ENCODE results near the gene LMTK2.
A peak's percentile ranks its signal among the peaks of the same experiment; 100 is the strongest.
"Not testable (repeated sequence)": the region's sequence is repeated elsewhere in the genome, so short reads cannot be mapped to it uniquely, and the experiment has no call there.

LMTK2 gene

GRCh38 chr7:98205162-98205845 is 98.6 kb downstream of the LMTK2 start:
- no peak for DNase-seq

DNA sequence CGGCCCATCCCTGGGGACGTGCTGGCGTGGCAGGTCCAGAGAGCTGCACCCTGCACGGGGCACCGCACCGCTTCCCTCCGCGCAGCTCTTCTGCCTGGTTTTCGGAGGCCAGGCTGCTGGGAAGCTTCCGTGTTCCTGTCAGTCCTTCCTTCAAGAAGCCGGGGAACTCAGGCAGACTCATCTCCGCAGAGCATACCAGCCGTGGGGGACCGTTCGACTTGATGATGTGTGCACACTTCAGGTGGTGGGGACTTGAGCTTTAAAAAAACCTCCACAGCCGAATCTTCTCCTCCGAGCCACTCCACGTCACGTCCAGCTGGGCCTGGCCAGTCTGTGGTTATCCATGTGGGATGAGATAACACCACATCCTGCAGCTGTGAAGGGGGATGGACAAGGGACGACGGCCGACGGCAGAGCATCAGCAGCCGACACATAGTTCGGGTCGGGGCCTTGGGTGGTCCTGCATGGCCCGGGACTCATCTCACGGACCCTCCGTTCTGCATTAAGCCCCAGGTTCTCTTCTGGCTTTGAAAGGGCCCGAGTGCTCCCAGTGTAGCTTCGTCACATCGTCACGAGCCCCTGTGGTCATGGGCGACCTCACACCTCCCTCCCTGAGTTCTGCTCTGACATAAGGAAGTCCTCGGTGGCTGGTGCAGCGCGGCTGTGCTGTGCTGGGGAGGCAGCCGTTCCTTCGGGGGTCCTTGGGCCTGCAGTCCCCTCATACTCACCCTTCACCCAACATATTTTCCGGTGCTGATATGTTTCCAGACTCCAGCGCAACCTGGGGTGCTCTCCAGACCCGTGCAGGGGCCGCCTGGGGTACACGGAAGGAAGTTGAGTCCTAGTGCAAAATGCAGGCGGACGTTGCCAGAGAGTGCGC is 100.0 kb downstream of the LMTK2 start:
- no peak for DNase-seq

DNA sequence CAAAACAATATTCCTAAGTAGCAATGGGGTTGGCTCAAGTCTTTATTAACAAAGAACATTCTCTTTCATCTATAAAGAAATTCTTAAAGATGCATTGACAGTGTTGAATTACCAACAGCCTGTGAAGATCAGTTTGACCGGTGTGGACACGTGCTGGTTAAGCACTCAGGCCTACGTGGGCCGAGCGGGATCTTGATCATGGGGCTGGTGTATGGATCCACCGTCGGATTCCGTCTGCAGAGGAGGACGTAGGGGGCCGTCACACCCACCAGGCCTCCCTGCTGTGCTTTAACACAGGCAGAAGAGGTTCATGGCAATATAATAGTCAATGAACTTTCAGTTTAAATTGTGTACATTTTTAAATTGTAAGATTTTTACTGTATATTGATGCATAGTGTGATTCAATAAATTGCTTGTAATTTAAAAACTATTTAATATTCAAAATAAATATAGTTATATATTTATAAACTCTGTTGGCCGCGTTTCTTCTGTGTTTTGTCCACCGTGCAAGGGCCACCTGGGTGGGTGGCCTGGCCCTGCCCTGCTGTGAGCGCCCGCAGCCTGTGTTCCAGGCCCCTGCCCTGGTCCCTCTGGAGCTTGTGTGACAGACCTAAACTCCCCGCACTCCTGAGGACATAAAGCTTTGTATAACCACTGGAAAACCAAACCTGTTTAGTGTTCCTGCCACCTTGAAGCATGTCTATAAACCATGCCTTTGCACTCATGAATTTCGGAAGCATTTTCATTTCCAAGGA is 102.7 kb downstream of the LMTK2 start:
- DNase-seq, result no peak

DNA sequence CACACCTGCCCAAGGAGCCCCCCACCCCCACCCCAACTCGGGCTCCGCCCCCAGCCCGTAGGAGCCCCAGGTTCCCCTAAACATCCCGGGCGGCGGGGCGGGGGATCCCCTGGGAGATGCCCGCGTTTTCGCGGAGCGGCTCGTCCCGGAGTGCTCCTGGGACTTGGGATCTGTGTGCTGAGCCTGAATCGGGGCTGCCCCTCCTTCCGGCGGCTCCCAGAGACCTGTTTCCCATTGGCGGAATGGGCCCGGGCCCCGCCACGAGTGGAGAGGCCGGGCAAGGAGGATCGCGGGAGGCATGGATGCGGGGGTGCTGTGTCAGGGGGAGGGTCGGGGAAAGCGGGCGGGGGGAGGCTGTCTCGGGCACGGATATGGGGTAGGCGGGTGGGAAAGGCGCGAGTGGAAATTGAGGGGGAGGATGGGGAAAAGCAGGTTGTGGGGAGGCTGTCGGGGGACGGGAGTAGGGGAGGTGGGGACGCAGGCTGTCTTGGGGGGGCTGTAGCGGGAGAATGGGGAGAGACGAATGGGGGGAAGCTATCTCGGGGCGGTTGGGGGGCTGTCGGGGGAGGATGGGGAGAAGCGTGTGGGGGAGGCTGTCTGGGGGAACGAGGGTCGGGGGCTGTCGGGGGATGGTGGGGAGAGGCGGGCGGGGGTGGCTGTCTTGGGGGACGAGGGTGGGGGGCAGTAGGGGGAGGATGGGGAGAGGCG is 104.0 kb downstream of the LMTK2 start:
- peak; percentile 69 for DNase-seq

GRCh38 chr7:98211221-98211675 is 104.6 kb downstream of the LMTK2 start, which contains the start of gene BHLHA15:
Gene BHLHA15 (plus strand): TSS chr7:98211439. CDS start chr7:98212310, 871 bp downstream.
- peak; percentile 69 for DNase-seq

DNA sequence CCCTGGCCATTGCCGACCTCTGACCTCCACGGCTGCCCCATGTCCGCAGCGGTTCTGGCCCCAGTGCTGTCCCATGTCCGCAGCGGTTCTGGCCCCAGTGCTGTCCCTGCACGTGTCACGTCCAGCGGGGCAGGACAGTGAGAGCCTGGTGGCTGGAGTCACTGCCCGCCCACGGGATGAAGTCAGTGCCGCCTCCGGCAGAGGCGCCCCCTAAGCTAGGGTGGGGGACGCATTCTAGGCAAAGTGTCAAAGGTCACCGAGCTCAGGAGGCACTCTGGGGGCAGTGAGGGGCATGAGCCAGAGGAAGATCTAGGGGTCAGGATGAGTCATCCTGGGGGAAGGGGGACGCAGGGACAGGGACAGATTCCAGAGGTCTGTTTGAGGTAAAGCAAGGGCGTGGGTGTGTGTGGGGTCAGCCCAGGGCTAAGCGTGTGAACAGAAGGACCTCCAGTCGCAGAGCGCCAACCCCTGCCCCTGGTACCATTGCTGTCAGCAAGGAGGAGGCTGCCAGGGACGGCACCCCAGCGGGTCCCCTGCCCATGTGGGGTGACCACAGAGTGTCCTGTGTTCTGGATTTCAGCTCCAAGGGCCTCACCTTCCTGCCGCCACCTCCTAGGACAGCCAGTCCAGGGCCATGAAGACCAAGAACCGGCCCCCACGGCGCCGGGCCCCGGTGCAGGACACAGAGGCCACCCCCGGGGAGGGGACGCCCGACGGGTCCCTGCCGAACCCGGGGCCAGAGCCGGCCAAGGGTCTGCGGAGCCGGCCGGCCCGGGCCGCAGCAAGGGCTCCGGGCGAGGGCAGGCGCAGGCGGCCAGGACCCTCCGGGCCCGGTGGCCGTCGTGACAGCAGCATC is 105.2 kb downstream of the LMTK2 start:
- DNase-seq, result peak; percentile 27

DNA sequence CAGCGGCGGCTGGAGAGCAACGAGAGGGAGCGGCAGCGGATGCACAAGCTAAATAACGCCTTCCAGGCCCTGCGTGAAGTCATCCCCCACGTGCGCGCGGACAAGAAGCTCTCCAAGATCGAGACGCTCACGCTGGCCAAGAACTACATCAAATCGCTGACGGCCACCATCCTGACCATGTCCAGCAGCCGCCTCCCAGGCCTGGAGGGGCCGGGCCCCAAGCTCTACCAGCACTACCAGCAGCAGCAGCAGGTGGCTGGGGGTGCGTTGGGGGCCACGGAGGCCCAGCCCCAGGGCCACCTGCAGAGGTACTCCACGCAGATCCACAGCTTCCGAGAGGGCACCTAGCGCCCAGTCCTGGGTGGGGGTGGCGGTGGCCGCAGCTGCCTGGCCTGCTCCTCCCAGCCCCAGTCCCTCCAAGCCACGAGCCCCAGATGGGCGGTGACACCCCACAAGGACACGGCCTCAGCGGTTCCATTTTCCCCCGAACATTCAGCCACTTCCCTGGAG is 105.9 kb downstream of the LMTK2 start:
- no peak for DNase-seq

GRCh38 chr7:98213296-98213887 is 106.7 kb downstream of the LMTK2 start:
- DNase-seq, result no peak

GRCh38 chr7:98213888-98214810 is 107.5 kb downstream of the LMTK2 start:
- DNase-seq, result no peak

- DNase-seq, result no peak
These were observed 108.2 kb downstream of the LMTK2 start for GRCh38 chr7:98214811-98215321.

DNA sequence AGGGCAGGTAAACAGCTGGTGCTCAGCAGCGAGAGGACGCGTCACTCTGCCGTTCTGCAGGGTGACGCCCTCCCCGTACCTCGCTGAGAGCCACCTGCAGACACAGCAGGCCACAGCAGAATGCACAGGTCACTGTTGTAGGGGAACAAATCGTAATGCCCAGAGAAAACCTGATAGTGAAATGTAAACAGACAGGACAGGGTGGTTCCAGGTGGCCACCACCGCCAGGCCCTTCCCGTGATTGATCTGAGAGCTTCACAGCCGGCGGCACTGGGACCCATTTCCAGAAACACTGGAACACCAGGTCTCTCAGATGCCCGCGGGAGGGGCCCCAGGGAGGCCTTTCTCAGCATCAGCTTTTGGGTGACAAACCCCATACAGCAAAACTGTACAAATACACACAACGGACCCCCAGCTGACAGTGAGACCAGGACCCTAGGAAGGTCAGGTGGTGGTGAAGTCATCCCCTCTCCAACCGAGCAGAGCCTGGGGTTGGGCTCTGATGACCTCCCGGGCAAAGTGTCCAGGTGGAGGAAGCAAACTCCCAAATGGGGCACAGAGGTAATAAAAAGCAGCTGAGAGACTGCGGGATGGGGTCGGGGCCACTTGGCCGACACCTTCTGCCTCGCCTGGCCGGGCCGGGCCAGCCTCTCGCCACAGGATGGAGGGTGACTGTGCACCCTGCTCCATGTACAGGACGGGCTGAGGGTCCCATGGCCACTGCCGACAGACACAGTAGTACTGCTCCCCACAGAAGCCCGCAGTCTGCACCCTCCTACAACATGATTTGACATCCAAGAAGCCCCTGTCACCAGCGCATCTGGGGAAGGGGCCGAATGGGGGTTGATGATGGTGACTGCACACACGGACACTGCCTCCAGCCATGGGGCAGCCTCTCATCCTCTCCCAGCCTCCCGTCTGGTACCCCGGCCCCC is 109.2 kb downstream of the LMTK2 start:
- DNase-seq, result no peak

GRCh38 chr7:98216941-98217622 is 110.4 kb downstream of the LMTK2 start:
- no peak for DNase-seq

- no peak for DNase-seq
These were observed 111.2 kb downstream of the LMTK2 start for GRCh38 chr7:98217623-98218582.

DNA sequence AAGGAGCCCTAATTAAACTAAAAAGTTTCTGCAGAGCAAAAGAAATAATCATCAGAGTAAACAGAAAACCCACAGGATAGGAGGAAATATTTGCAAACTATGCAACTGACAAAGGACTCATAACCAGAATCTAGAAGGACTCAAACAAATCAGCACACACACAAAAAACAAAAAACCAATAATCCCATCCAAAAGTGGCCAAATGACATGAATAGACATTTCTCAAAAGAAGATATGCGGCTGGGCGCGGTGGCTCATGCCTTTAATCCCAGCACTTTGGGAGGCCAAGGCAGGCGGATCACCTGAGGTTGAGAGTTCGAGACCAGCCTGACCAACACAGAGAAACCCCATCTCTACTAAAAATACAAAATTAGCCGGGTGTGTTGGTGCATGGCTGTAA is 112.7 kb downstream of the LMTK2 start:
- not testable (repeated sequence) for DNase-seq

DNA sequence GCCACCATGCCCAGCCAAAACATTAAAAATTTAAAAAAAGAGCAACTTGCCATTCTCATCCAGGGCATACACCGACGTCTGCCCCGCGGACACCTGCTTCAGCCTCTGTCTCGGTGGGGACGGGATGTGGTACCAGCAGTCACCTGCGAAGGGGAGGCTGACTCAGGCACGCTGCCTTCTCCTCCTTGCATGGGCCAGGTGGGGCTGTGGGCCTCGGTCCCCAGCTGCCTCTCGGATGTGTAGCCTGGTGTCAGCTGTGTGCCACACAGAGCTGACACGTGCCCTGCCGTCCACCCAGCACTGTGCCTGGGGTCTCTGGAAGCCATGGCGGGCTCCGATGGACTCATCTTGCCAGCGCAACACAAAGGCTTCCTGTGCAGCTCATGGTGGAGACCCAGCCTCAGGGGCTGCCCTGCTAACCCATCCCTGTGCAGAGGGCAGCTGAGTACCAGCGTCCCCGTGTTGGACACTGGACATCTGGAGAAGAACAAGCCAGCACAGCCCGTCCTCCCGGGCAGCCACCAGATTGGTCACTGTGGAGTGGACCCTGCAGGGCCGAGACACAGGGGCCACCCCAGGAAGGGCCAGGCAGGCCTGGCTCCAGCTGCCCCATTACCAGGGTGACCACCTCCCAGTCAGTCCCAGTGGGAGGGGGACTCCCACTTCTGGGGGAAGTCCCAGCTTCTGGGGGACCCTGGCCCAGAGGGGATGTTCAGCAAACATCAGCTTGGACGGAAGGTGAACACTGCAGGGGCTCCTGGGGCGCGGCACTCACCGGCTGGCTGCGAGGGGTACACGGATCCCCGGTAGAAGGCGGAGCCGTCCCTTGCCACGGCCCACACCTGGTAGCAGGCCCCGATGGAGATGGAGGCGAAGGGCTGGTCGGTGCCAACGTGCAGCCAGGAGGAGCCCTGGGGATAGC is 115.2 kb downstream of the LMTK2 start:
- DNase-seq, result no peak

Measured in NCI-H82 (cell line).